GM19324 (cell line): ENCODE results near the gene MAML2.

Experiments
- ATAC-seq: cut with Tn5 transposase; IDR thresholded peaks from one replicate; pipeline ENCODE4 v1.9.1; 2021; ENCODE audit warnings: mild to moderate bottlenecking, moderate library complexity; ENCODE audit not compliant: unreplicated experiment, low FRiP score

The MAML2 gene

GRCh38 chr11:96033095-96033494 is 309.9 kb downstream of the MAML2 start:
- no peak for ATAC-seq

- ATAC-seq, result no peak
These were observed 314.2 kb downstream of the MAML2 start for GRCh38 chr11:96028746-96029145.

GRCh38 chr11:96027021-96027420 is 316.0 kb downstream of the MAML2 start:
- ATAC-seq, result no peak

- ATAC-seq, result no peak
These were observed 316.7 kb downstream of the MAML2 start for GRCh38 chr11:96026310-96026709.

- ATAC-seq, result no peak
These were observed 318.3 kb downstream of the MAML2 start for GRCh38 chr11:96024666-96025065.

GRCh38 chr11:96023275-96023674 is 319.7 kb downstream of the MAML2 start:
- ATAC-seq, result no peak

- ATAC-seq, result no peak
These were observed 320.9 kb downstream of the MAML2 start for GRCh38 chr11:96021901-96022650.

GRCh38 chr11:96019810-96020747 is 322.9 kb downstream of the MAML2 start:
- no peak for ATAC-seq

GRCh38 chr11:96019281-96019680 is 323.7 kb downstream of the MAML2 start:
- no peak for ATAC-seq

GRCh38 chr11:96017856-96018255 is 325.1 kb downstream of the MAML2 start:
- ATAC-seq, result no peak

- no peak for ATAC-seq
These were observed 326.0 kb downstream of the MAML2 start for GRCh38 chr11:96016978-96017502.

- no peak for ATAC-seq
These were observed 327.0 kb downstream of the MAML2 start for GRCh38 chr11:96015906-96016565.

- ATAC-seq, result no peak
These were observed 328.8 kb downstream of the MAML2 start for GRCh38 chr11:96014217-96014616.

GRCh38 chr11:96013461-96014213 is 329.4 kb downstream of the MAML2 start:
- ATAC-seq, result no peak

- peak; percentile 92 for ATAC-seq
These were observed 330.7 kb downstream of the MAML2 start for GRCh38 chr11:96012086-96012824.

GRCh38 chr11:96010683-96011082 is 332.3 kb downstream of the MAML2 start:
- ATAC-seq, result no peak

- ATAC-seq, result no peak
These were observed 334.8 kb downstream of the MAML2 start for GRCh38 chr11:96008161-96008720.

GRCh38 chr11:96006037-96006436 is 337.0 kb downstream of the MAML2 start:
- ATAC-seq, result no peak

GRCh38 chr11:96004862-96005261 is 338.1 kb downstream of the MAML2 start:
- ATAC-seq, result no peak
